HCT116 (cell line): ENCODE data around the gene DLEC1.
"Not testable (repeated sequence)": the region's sequence is repeated elsewhere in the genome, so short reads cannot be mapped to it uniquely, and the experiment has no call there.

Source experiments
- CTCF ChIP-seq, 3 experiments: fragments of 200-600 bp in 1 of 3; sonication (generic) in 1 of 3; IDR thresholded peaks in 2 of 3; conservative IDR thresholded peaks in 1 of 3; 2 replicates each; pipeline ENCODE4 v1.5.1; 2012 to 2017; ENCODE audit warnings: low read depth in 2 of 3, low read length in 2 of 3, antibody characterized with exemption in 1 of 3, borderline replicate concordance in 1 of 3, control low read depth in 1 of 3, mild to moderate bottlenecking in 1 of 3, mixed read lengths in 1 of 3, mixed run types in 1 of 3, moderate library complexity in 1 of 3; ENCODE audit not compliant: insufficient read depth in 1 of 3
- EZH2phosphoT487 ChIP-seq: fragments of 200-600 bp; IDR thresholded peaks from 2 replicates; pipeline ENCODE4 v1.6.1; 2018; ENCODE audit warnings: antibody characterized with exemption, borderline replicate concordance
- POLR2A ChIP-seq: IDR thresholded peaks from 2 replicates; pipeline ENCODE4 v1.7.0; 2011; ENCODE audit warnings: borderline replicate concordance; ENCODE audit not compliant: insufficient read depth, insufficient read length; ENCODE audit errors: extremely low read depth

- not testable (repeated sequence) for TF ChIP-seq EZH2phosphoT487; CTCF (IDR thresholded peaks at IDR 0.05 in 2 of 3, conservative IDR thresholded peaks at IDR 0.05 in 1 of 3; ENCODE audit: borderline replicate concordance in 1 of 3, insufficient read depth in 1 of 3, low read depth in 2 of 3, low read length in 2 of 3); POLR2A
Measured at GRCh38 chr3:38087278-38087677, 48.3 kb downstream of the DLEC1 start.
